Retinal pigment epithelial cell (primary cell): ENCODE results near the gene TBC1D20.
"Not testable (repeated sequence)": the region's sequence is repeated elsewhere in the genome, so short reads cannot be mapped to it uniquely, and the experiment has no call there.

Experiments
- DNase-seq: peaks from one replicate; pipeline ENCODE4 v3.0.0-alpha.2; 2010; ENCODE audit warnings: low read depth
- H3K4me3 ChIP-seq: 2 replicates; pipeline ENCODE4 v1.5.1; 2011; ENCODE audit warnings: mild to moderate bottlenecking, low read length, control low read depth, moderate library complexity
- TF ChIP-seq, protein P1 (sequence below): conservative IDR thresholded peaks from 2 replicates; pipeline ENCODE4 v1.5.1; 2011; ENCODE audit warnings: low read depth, low read length, control low read depth, inconsistent platforms

The TBC1D20 gene

DNA sequence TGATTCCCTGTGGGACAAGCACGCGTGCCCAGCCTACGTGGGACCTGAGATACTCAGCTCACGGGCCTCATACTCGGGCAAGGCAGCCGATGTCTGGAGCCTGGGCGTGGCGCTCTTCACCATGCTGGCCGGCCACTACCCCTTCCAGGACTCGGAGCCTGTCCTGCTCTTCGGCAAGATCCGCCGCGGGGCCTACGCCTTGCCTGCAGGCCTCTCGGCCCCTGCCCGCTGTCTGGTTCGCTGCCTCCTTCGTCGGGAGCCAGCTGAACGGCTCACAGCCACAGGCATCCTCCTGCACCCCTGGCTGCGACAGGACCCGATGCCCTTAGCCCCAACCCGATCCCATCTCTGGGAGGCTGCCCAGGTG is 66.1 kb downstream of the TBC1D20 start:
- H3K4me3 ChIP-seq, result no peak overlapping the region
- TF ChIP-seq, protein P1, sequence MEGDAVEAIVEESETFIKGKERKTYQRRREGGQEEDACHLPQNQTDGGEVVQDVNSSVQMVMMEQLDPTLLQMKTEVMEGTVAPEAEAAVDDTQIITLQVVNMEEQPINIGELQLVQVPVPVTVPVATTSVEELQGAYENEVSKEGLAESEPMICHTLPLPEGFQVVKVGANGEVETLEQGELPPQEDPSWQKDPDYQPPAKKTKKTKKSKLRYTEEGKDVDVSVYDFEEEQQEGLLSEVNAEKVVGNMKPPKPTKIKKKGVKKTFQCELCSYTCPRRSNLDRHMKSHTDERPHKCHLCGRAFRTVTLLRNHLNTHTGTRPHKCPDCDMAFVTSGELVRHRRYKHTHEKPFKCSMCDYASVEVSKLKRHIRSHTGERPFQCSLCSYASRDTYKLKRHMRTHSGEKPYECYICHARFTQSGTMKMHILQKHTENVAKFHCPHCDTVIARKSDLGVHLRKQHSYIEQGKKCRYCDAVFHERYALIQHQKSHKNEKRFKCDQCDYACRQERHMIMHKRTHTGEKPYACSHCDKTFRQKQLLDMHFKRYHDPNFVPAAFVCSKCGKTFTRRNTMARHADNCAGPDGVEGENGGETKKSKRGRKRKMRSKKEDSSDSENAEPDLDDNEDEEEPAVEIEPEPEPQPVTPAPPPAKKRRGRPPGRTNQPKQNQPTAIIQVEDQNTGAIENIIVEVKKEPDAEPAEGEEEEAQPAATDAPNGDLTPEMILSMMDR, result no peak
- no peak for DNase-seq

DNA sequence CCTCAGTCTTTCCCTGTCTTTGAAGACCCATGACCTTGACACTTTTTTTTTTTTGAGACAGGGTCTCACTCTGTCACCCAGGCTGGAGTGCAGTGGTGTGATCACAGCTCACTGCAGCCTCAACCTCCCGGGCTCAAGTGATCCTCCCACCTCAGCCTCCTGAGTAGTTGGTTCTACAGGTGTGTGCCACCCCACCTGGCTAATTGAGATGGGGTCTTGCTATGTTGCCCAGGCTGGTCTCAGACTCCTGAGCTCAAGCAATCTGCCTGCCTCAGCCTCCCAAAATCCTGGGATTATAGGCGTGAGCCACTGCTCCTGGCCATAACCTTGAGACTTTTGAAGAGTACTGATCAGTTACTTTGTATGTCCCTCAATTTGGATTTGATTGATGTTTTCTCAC is 69.0 kb downstream of the TBC1D20 start:
- not testable (repeated sequence) for DNase-seq, H3K4me3 ChIP-seq

DNA sequence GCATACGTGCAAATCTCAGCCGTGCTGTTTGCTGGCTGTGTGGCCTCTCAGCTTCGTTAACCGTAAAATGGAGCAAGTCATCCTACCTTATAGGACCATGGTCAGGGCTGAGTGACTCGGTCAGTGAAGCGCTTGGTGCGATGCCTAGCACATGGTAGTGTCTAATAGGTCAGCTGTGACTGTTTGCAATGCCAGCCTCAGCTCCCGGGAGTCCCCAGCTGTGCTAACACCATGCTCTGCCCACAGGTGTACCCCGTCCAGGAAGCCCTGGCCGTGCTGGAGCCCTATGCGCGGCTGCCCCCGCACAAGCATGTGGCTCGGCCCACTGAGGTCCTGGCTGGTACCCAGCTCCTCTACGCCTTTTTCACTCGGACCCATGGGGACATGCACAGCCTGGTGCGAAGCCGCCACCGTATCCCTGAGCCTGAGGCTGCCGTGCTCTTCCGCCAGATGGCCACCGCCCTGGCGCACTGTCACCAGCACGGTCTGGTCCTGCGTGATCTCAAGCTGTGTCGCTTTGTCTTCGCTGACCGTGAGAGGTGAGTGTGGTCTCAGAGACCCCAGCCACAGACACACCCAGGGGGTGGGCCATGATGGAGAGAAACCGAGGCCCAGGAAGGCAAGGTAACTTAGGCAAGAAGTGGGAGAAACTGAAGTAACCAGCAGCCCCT is 71.2 kb downstream of the TBC1D20 start:
- H3K4me3 ChIP-seq, result no peak overlapping the region
- TF ChIP-seq, protein P1, result no peak
- DNase-seq, result no peak

DNA sequence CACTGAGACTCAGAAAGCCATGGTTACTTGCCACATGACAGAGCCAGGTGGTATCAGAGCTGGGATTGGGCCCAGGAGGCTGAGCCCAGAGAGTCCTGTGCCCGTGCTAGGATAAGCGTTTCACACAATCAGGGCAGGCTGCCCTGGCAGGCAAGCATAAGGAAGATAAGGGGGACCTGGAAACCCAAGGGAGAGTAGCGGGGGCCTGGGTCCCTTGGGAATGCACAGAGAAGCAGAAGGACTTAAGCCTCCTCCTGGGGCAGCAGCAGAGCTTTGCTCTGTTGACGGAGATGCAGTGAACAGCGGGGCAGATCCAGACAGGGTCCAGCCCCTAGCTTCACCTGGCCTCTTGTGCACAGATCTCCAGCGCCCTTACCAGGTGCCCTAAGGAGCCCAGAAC is 73.1 kb downstream of the TBC1D20 start:
- no peak overlapping the region for H3K4me3 ChIP-seq
- no peak for DNase-seq
- TF ChIP-seq, protein P1, result no peak

DNA sequence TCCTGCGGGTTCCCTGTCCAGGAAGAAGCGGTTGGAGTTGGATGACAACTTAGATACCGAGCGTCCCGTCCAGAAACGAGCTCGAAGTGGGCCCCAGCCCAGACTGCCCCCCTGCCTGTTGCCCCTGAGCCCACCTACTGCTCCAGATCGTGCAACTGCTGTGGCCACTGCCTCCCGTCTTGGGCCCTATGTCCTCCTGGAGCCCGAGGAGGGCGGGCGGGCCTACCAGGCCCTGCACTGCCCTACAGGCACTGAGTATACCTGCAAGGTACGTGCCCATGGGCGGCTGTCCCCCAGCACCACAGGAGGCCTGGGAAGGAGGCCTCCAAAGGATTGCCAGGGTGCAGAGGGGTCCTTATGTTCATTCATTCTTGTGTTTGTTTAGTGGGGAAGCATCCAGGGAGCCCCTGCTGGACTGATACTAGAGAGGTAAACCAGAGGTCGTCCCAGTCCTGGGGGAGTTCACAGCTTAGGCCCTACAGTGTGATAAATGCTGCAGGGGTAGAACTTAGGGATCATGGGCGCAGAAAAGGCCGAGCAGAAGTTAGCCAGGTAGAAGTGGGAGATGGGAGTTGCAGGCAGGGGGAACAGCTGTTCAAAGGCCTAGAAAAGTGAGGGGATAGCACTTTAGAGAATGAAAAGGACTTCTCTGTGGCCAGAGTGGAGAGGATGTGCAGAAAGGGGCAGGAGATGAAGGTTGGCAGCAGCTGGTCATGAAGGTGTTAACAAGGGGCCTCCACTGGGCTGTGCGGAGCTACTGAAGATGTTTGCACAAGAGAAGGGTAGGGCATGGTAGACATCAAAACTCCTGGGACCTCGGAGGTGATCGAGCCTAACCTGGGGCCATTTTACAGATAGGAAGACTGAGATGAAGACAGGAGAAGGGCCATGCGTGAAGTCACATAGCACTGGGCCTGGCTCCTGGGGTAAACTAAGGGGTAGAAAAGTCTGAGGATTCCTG is 74.0 kb downstream of the TBC1D20 start:
- no peak overlapping the region for H3K4me3 ChIP-seq
- no peak for DNase-seq
- TF ChIP-seq, protein P1, result no peak

DNA sequence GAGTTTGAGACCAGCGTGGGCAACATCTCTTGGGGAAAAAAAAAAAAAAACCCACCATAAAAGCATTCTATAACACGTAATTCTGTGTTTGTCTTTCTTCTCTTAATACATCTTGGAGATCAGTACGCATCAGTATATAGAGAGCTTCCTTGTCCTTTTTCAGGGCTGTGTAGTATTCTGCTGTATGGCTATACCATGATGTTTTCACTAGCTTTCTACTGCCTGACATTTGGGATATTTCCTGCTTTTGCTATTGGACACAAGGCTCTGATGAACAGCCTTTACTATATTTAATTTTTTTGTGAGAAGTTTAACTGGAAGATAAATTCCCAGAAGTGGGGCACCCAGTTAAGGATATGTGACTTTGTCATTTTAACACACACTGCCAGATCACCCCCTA is 74.8 kb downstream of the TBC1D20 start:
- no peak overlapping the region for H3K4me3 ChIP-seq
- DNase-seq, result no peak
- TF ChIP-seq, protein P1, result no peak

DNA sequence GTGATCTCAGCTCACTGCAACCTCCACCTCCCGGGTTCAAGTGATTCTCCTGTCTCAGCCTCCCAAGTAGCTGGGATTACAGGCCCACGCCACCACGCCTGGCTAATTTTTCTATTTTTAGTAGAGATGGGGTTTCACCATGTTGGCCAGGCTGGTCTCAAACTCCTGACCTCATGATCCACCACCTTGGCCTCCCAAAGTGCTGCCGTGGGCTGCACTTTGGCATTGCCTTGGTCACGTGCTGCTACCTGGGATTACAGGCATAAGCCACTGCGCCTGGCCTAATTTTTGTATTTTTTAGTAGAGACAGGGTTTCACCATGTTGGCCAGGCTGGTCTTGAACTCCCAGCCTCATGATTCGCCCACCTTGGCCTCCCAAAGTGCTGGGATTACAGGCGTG is 75.7 kb downstream of the TBC1D20 start:
- not testable (repeated sequence) for DNase-seq, H3K4me3 ChIP-seq
